ENCODE data around the gene NSD1. TPM values are rescaled to one million over a fixed set of nuclear protein-coding genes. Genes with fewer than 3 reads are reported as not detected.
A peak's percentile ranks its signal among the peaks of the same experiment; 100 is the strongest.

NSD1 gene
- total and polyA plus RNA-seq, 3 donors from 2014 or later = 66.0 to 86.6 (median 71.2) TPM

DNA sequence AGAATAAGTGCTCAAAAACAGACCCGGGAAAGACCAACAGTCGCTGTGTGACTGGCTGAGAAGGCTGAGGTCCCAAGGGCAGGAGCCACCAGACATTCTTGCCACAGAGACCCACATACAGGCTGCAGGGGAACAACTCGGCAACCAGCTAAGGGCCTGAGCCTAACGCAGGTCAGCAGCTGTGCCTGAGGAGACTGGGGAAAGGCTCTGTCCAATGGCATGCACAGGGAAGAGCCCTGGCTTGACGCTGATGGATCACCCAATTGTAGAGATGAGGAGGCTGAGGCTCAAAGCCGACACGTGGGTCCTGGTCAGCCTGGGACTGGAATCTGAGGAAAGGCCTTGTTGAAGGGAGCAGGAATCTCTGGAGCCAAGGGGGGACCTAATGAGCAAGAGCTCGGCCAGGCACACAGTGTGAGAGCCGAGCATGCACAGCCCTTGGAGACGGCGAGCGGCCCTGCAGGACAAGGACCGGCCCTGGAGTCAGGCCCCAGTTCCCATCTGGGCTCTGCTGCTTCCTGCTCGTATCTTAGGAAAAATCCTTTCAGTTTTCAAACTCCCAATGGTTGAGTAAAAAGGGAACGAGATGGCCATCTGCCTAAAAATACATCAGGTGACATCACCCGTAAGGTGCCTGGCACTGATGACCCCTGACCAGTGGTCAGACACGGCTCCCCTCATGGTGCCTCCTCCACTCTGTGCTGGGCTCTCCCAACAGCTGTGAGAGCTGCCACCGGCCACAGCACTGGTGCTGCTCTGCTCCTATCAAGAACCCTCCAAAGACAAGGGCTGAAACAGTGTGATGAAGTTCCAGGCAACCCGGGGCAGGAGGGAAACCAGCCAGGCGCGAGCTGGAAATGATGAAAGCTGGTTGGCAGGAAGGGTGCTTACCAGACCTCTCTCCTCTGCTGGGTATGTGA, 201.5 kb downstream of the NSD1 start:
- WGBS, 2 donors = 89 to 91% methylated on average over 20 to 21 of the region's 21 CpGs
- TF ChIP-seq POLR2A (IDR thresholded peaks at IDR 0.05) = no peak
- intact Hi-C loops (cut with DNase I; ENCODE audit: low total_unique reads) = no loop called here
- Histone ChIP-seq H3K4me3 (no peak overlapping the region), H3K27me3 (no peaks in the 10 kb centered on the region), H3K27ac (no peak overlapping the region), H3K4me1 (no peaks in the 10 kb centered on the region), H3K36me3 (ENCODE audit: low read depth, missing control alignments) (no peaks in the 10 kb centered on the region), H3K9me3 (no peaks in the 10 kb centered on the region)
- no peak for DNase-seq

DNA sequence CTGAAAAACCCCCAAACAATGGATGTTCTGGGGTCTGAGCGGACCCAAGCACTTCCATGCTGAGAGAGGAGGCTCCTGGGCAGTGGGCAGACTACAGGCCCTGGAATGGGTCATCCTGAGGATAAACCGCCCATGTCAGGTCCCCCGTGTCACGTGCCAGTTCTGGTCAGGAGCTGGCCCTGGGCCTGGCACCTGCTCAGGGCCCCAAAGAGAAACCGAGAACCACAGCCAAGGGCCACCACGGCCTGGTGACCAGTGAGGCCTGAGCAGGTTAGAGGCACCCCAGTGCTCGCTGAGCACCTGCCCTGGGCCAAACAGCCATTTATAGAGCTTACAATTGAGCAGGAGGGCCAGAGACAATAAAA, 202.1 kb downstream of the NSD1 start:
- H3K36me3 ChIP-seq (ENCODE audit: low read depth, missing control alignments) = no peaks in the 10 kb centered on the region
- no peaks in the 10 kb centered on the region for H3K4me1 ChIP-seq
- intact Hi-C loops (cut with DNase I; ENCODE audit: low total_unique reads) = no loop called here
- DNase-seq = no peak
- WGBS, 2 donors = 97 to 100% methylated on average over 2 to 7 of the region's 7 CpGs
- no peak overlapping the region for H3K4me3 ChIP-seq
- no peaks in the 10 kb centered on the region for H3K27me3 ChIP-seq
- H3K27ac ChIP-seq = no peak overlapping the region
- TF ChIP-seq POLR2A (IDR thresholded peaks at IDR 0.05) (no peak), CTCF (IDR thresholded peaks at IDR 0.05) (no peak)
- no peaks in the 10 kb centered on the region for H3K9me3 ChIP-seq

- H3K36me3 ChIP-seq (ENCODE audit: low read depth, missing control alignments) = no peaks in the 10 kb centered on the region
- peak; percentile 42 for DNase-seq
- WGBS, 2 donors = 65 to 71% methylated on average over 12 of the region's 12 CpGs
- intact Hi-C loops (cut with DNase I; ENCODE audit: low total_unique reads) = no loop called here
- H3K9me3 ChIP-seq = no peaks in the 10 kb centered on the region
- no peak overlapping the region for H3K4me3 ChIP-seq
- no peaks in the 10 kb centered on the region for H3K4me1 ChIP-seq
- no peaks in the 10 kb centered on the region for H3K27me3 ChIP-seq
- no peak overlapping the region for H3K27ac ChIP-seq
- TF ChIP-seq CTCF (IDR thresholded peaks at IDR 0.05) = peak in 1 of 3 experiments; percentile 14
- no peak for TF ChIP-seq POLR2A (IDR thresholded peaks at IDR 0.05)
Observed at GRCh38 chr5:177336112-177336511, 202.5 kb downstream of the NSD1 start.

DNA sequence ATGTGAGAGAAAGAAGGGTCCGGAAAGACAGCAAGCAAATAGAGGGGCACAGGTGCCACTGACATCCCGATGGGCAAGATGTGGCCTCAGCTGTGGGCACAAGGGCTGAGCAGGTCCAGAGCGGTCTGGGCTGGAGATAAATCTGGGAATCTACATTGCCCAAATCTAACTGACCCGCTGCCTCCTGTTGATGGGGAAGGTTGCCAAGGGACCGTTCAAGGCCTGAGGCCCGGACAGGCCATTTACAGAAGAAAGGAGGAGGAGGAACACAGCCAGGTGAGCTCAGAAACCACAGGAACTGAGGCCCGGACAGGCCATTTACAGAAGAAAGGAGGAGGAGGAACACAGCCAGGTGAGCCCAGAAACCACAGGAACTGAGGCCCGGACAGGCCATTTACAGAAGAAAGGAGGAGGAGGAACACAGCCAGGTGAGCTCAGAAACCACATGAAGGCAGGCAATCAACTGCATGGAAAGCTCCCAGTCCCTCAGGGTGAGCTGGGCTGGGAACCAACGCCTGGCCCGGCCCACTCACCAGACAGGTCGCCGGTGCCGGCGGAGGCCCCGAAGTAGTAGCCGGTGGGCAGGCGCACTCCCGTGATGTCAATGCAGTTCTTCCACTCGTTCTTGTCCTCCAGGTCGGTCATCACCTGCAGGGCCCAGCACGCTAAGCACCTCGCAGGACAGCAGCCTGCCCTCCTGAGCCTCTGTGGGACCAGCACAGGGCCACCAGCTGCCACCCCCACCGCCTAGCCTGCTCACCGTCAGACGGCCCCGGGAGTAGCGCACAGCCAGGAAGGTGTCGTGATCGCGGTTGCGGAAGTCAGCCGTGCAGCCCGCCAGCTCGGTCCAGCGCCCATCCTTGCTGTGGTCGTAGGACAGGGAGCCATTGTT, 203.3 kb downstream of the NSD1 start:
- no peak overlapping the region for H3K27ac ChIP-seq
- H3K9me3 ChIP-seq = no peaks in the 10 kb centered on the region
- DNase-seq = no peak
- 88 to 92% methylated on average over 15 to 36 of the region's 36 CpGs for WGBS, 2 donors
- H3K27me3 ChIP-seq = no peaks in the 10 kb centered on the region
- no peak for TF ChIP-seq CTCF (IDR thresholded peaks at IDR 0.05)
- intact Hi-C loops (cut with DNase I; ENCODE audit: low total_unique reads) = no loop called here
- H3K36me3 ChIP-seq (ENCODE audit: low read depth, missing control alignments) = no peaks in the 10 kb centered on the region
- no peak overlapping the region for H3K4me3 ChIP-seq
- H3K4me1 ChIP-seq = no peaks in the 10 kb centered on the region

Measured in testis (tissue), 3 donors.